HepG2 (cell line): ENCODE data around the gene FAM193A. TPM values are rescaled to one million over a fixed set of nuclear protein-coding genes. Genes with fewer than 3 reads are reported as not detected.

Experiments used
- ATAC-seq: fragments of 200-7000 bp; cut with Tn5 transposase; 3 replicates; pipeline ENCODE4 v1.9.1; 2020; ENCODE audit warnings: mild to moderate bottlenecking, moderate library complexity
- BruUV-seq: library from RNA; stranded (reverse); fragments of 400-500 nt; replicated peaks from 2 replicates; lab custom pipeline; 2021; lab: Mats Ljungman, UMichigan
- CTCF ChIA-PET: fragments of 300-600 bp; formaldehyde crosslinking; extraction: SDS; loops from one replicate; lab custom pipeline; 2021; ENCODE audit warnings: low total read pairs, inconsistent platforms, low intra/inter-chr PET ratio; lab: Yijun Ruan, JAX
- POLR2A ChIA-PET: fragments of 350-600 bp; sonication (Branson Sonifier 250); formaldehyde crosslinking; loops from one replicate; lab custom pipeline; 2020; ENCODE audit warnings: antibody characterized with exemption, inconsistent platforms; lab: Yijun Ruan, JAX
- DNase-seq: peaks from one replicate; pipeline ENCODE4 v3.0.0-alpha.2; 2015; ENCODE audit warnings: low spot score
- FAIRE-seq: peaks from 3 replicates; lab custom pipeline; 2011; peaks lifted over from hg19 to GRCh38; lab: Jason Lieb, UNC
- H2AFZ ChIP-seq: one replicate; pipeline ENCODE4 v1.6.1; 2011; ENCODE audit warnings: low read length, inconsistent platforms
- H3K27ac ChIP-seq: fragments of 300-600 bp; 3 replicates; pipeline ENCODE4 v1.8.0; 2011; ENCODE audit warnings: mixed run types, mild to moderate bottlenecking, mixed read lengths, low read length, inconsistent platforms; ENCODE audit not compliant: insufficient read depth; ENCODE audit errors: extremely low read length
- H3K27me3 ChIP-seq, 2 experiments: fragments of 200-600 bp in 1 of 2; 2 replicates in 1 of 2; 3 replicates in 1 of 2; pipeline versions ENCODE4 v1.6.0 to v1.8.0; 2011; ENCODE audit warnings: low read length in 2 of 2, mild to moderate bottlenecking in 2 of 2, moderate library complexity in 2 of 2, inconsistent platforms in 1 of 2; ENCODE audit not compliant: insufficient read depth in 2 of 2, control insufficient read depth in 1 of 2
- H3K36me3 ChIP-seq, 2 experiments: fragments of 200-600 bp in 1 of 2; replicated peaks in 1 of 2; 2 replicates in 1 of 2; 3 replicates in 1 of 2; pipeline versions ENCODE4 v1.5.1 to v1.8.0; 2011; ENCODE audit warnings: low read length in 2 of 2, inconsistent platforms in 1 of 2; ENCODE audit not compliant: insufficient read depth in 2 of 2, control insufficient read depth in 1 of 2
- H3K4me1 ChIP-seq: 2 replicates; pipeline ENCODE4 v1.5.1; 2012; ENCODE audit warnings: low read length, inconsistent platforms; ENCODE audit not compliant: insufficient read depth
- H3K4me2 ChIP-seq: 2 replicates; pipeline ENCODE4 v1.6.0; 2011; ENCODE audit warnings: low read depth, low read length, inconsistent platforms
- H3K4me3 ChIP-seq, 3 experiments: fragments of 200-600 bp in 1 of 3; sonication (generic), shearing (Covaris generic) in 1 of 3; replicated peaks in 1 of 3; 2 replicates each; pipeline ENCODE4 v1.5.1; 2011 to 2016; ENCODE audit warnings: low read length in 3 of 3, inconsistent platforms in 2 of 3, low read depth in 2 of 3, mild to moderate bottlenecking in 2 of 3, control low read depth in 1 of 3, mixed read lengths in 1 of 3; ENCODE audit not compliant: insufficient read depth in 1 of 3
- H3K79me2 ChIP-seq: one replicate; pipeline ENCODE4 v1.6.1; 2011; ENCODE audit warnings: low read length, inconsistent platforms; ENCODE audit not compliant: insufficient read depth
- H3K9ac ChIP-seq: 2 replicates; pipeline ENCODE4 v1.6.0; 2011; ENCODE audit warnings: mild to moderate bottlenecking, low read depth, low read length, inconsistent platforms; ENCODE audit not compliant: insufficient read depth
- H3K9me3 ChIP-seq: 2 replicates; pipeline ENCODE4 v1.5.1; 2012; ENCODE audit warnings: mild to moderate bottlenecking, low read length
- H4K20me1 ChIP-seq: 2 replicates; pipeline ENCODE4 v1.6.0; 2011; ENCODE audit warnings: inconsistent platforms, mild to moderate bottlenecking, low read length, moderate library complexity; ENCODE audit not compliant: insufficient read depth
- GTF2F1 ChIP-seq: fragments of 150-350 bp; IDR thresholded peaks from 2 replicates; pipeline ENCODE4 v1.6.1; 2014; ENCODE audit warnings: low read length
- SMC3 ChIP-seq: IDR thresholded peaks from 2 replicates; pipeline ENCODE4 v1.6.1; 2011; ENCODE audit warnings: low read length, improper control_type of control experiment
- ZKSCAN8 ChIP-seq: IDR thresholded peaks from 2 replicates; pipeline ENCODE4 v1.6.1; 2016; ENCODE audit warnings: borderline replicate concordance, missing genetic modification reagents, missing compliant biosample characterization
- WGBS: methylation state at CpG from one replicate; pipeline ENCODE4 v1.1.6; 2017; ENCODE audit warnings: low lambda C conversion rate; 5-methylcytosine and 5-hydroxymethylcytosine counted together
- in situ Hi-C: cut with HindIII; loops from 2 replicates; pipeline ENCODE4 v1.10.0; 2017; ENCODE audit warnings: low pct_unique_long_range_greater_than_20kb; ENCODE audit not compliant: extremely low pct_ligation_motif_present
- intact Hi-C: fragments of 100-400 bp; cut with micrococcal nuclease; formaldehyde crosslinking; loops from one replicate; pipeline ENCODE4 v1.10.0; 2022; ENCODE audit not compliant: unreplicated experiment
- polyA plus RNA-seq, 8 experiments: library from polyadenylated mRNA; depleted of rRNA in 3 of 8; stranded (reverse) in 7 of 8; unstranded in 1 of 8; fragments of >200 nt; fragmentation: Illumina TruSeq in 4 of 8; extraction: Trizol in 4 of 8; gene quantifications; 2 replicates each; pipeline versions ENCODE4 v1.2.1 to v1.2.3, GENCODE V29; 2011 to 2016; ENCODE audit warnings: low read depth in 4 of 8, missing spikeins in 1 of 8, mixed read lengths in 1 of 8; ENCODE audit not compliant: insufficient read depth in 1 of 8
- total RNA-seq, 5 experiments: library from RNA; depleted of rRNA; stranded (reverse); fragments of >200 nt; fragmentation: Illumina TruSeq; extraction: Trizol; gene quantifications; 2 replicates each; pipeline ENCODE4 v1.2.3, GENCODE V29; 2016; ENCODE audit warnings: low read depth in 1 of 5
- TF ChIP-seq, protein P1 (sequence below): IDR thresholded peaks from 2 replicates; pipeline ENCODE4 v1.6.1; 2016; ENCODE audit warnings: missing biosample characterization, missing genetic modification reagents, low read depth
- TF ChIP-seq, protein P2 (sequence below): sonication (generic); formaldehyde crosslinking; IDR thresholded peaks from 2 replicates; pipeline ENCODE4 v1.5.0; 2020; ENCODE audit warnings: missing genetic modification reagents, mild to moderate bottlenecking, borderline replicate concordance

The FAM193A gene
- total and polyA plus RNA-seq, 2 of the 13 experiments (the other 11 are each of a cell fraction or from before 2014, with no cell fraction given) = 5.7 to 8.7 TPM

DNA sequence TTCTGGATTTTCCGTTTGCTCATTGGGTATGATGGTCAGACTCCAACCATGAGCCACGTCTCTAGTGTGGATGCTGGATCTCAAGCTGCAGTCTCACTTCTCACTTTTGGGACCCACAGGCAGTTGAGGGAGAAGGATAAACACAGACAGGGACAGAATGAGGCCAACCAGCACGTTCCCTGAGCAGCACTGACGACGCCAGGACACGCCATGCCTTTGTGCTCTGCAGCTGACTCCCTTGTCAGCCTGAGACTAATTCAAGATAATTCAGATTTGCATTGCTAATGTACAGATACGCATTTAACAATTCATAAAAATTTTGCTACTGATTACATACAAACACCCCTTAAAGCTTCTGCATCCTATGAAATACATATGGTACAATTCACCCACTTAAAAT is 106.5 kb downstream of the FAM193A start (continued):
- TF ChIP-seq, protein P1, sequence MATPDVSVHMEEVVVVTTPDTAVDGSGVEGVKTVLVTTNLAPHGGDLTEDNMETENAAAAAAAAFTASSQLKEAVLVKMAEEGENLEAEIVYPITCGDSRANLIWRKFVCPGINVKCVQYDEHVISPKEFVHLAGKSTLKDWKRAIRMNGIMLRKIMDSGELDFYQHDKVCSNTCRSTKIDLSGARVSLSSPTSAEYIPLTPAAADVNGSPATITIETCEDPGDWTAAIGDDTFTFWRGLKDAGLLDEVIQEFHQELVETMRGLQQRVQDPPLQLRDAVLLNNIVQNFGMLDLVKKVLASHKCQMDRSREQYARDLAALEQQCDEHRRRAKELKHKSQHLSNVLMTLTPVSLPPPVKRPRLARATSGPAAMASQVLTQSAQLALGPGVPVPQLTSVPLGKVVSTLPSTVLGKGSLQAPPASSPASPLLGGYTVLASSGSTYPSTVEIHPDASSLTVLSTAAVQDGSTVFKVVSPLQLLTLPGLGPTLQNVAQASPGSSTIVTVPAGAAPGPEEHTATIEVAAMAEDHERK (CRISPR knock-in tag) = no peak
- TF ChIP-seq, protein P2, sequence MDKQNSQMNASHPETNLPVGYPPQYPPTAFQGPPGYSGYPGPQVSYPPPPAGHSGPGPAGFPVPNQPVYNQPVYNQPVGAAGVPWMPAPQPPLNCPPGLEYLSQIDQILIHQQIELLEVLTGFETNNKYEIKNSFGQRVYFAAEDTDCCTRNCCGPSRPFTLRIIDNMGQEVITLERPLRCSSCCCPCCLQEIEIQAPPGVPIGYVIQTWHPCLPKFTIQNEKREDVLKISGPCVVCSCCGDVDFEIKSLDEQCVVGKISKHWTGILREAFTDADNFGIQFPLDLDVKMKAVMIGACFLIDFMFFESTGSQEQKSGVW (CRISPR knock-in tag) = no peak

GRCh38 chr4:2643555-2643954 is 107.1 kb downstream of the FAM193A start:
- in situ Hi-C loops = no loop called here
- H3K36me3 ChIP-seq = peaks cover 34 to 64% of the 10 kb centered on the region in 2 experiments; a peak in 4 of 5 replicates
- ATAC-seq = no peak
- FAIRE-seq = no peak
- H3K9ac ChIP-seq = no peak overlapping the region
- DNase-seq = no peak
- POLR2A ChIA-PET = no interaction called here
- TF ChIP-seq ZKSCAN8 (no peak), SMC3 (no peak), GTF2F1 (no peak)
- TF ChIP-seq, all 625 proteins: peak for 0
- intact Hi-C loops = no loop called here
- CTCF ChIA-PET = no interaction called here
- Histone ChIP-seq H3K27ac (no peak overlapping the region), H3K79me2 (no peaks in the 10 kb centered on the region), H3K9me3 (no peaks in the 10 kb centered on the region), H3K4me2 (no peak overlapping the region), H2AFZ (no peak overlapping the region), H4K20me1 (no peaks in the 10 kb centered on the region), H3K4me3 (no peak overlapping the region), H3K4me1 (no peaks in the 10 kb centered on the region), H3K27me3 (no peaks in the 10 kb centered on the region)
- 96% methylated on average over 5 of the region's 5 CpGs for WGBS
- BruUV-seq = no TSS peak
